ENCODE data around the gene KRT85.

DNA sequence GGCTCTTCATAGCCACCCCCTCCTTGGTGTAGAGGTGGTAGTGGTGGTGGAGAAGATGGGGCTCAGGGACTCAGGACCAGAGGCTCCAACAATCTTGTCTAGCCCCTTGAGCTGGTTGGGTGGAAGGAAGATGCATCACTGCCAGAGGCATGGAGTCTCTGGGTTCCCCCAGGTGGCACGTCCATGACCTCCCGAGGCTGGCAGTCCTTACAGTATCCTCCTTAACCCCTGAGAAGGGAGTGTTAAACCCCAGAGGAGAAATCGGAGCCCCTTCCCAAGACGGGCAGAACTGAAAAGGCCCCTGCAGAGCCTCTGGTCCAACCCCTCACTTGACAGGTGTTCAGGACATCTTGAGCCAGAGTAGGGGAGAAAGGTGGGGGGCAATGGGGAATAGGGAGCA, 55.2 kb downstream of the KRT85 start:
- TF ChIP-seq, protein P1, sequence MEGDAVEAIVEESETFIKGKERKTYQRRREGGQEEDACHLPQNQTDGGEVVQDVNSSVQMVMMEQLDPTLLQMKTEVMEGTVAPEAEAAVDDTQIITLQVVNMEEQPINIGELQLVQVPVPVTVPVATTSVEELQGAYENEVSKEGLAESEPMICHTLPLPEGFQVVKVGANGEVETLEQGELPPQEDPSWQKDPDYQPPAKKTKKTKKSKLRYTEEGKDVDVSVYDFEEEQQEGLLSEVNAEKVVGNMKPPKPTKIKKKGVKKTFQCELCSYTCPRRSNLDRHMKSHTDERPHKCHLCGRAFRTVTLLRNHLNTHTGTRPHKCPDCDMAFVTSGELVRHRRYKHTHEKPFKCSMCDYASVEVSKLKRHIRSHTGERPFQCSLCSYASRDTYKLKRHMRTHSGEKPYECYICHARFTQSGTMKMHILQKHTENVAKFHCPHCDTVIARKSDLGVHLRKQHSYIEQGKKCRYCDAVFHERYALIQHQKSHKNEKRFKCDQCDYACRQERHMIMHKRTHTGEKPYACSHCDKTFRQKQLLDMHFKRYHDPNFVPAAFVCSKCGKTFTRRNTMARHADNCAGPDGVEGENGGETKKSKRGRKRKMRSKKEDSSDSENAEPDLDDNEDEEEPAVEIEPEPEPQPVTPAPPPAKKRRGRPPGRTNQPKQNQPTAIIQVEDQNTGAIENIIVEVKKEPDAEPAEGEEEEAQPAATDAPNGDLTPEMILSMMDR (optimal IDR thresholded peaks at IDR 0.05 in 1 of 3, IDR thresholded peaks at IDR 0.05 in 1 of 3, conservative IDR thresholded peaks at IDR 0.05 in 1 of 3; ENCODE audit: extremely low read depth in 1 of 3, insufficient read depth in 2 of 3, low read length in 3 of 3), result no peak
- no peak for TF ChIP-seq EZH2 (IDR thresholded peaks at IDR 0.05; ENCODE audit: low read length)

Data from keratinocyte (primary cell).